22Rv1 (cell line): ENCODE measurements around the gene ASF1B.

Source experiments
- CTCF ChIP-seq: fragments of 450-650 bp; IDR thresholded peaks from 2 replicates; pipeline ENCODE4 v1.5.1; 2017; ENCODE audit warnings: mild to moderate bottlenecking
- ZFX ChIP-seq: fragments of 450-650 bp; IDR thresholded peaks from 2 replicates; pipeline ENCODE4 v1.6.1; 2017; ENCODE audit warnings: antibody characterized with exemption, borderline replicate concordance

GRCh38 chr19:14091081-14091812 lies 45.1 kb downstream of the ASF1B start:
- peak; percentile 46 for TF ChIP-seq CTCF
- no peak for TF ChIP-seq ZFX
